GM23338 (cell line): ENCODE data around the gene CCDC152. TPM values are rescaled to one million over a fixed set of nuclear protein-coding genes. Genes with fewer than 3 reads are reported as not detected.

Experiments used
- ATAC-seq: fragments of 200-7000 bp; cut with Tn5 transposase; 3 replicates; pipeline ENCODE4 v1.9.1; 2020
- DNase-seq: peaks from one replicate; pipeline ENCODE4 v3.0.0-alpha.2; 2015; ENCODE audit warnings: low spot score
- H2AFZ ChIP-seq: fragments of 200-600 bp; sonication (generic); 2 replicates; pipeline ENCODE4 v1.8.0; 2016; ENCODE audit warnings: antibody characterized with exemption, mild to moderate bottlenecking, moderate library complexity
- H3F3A ChIP-seq: fragments of 200-600 bp; sonication (generic); replicated peaks from 2 replicates; pipeline ENCODE4 v1.8.0; 2017; ENCODE audit warnings: antibody characterized with exemption, mixed run types, low read depth
- H3K27ac ChIP-seq: fragments of 200-600 bp; sonication (generic); 2 replicates; pipeline ENCODE4 v1.6.1; 2016; ENCODE audit warnings: low read depth
- H3K27me3 ChIP-seq: fragments of 200-600 bp; sonication (generic); 2 replicates; pipeline ENCODE4 v1.8.0; 2016; ENCODE audit warnings: mild to moderate bottlenecking, mixed run types, moderate library complexity; ENCODE audit not compliant: insufficient read depth
- H3K36me3 ChIP-seq: fragments of 200-600 bp; sonication (generic); 2 replicates; pipeline ENCODE4 v1.8.0; 2016; ENCODE audit warnings: mild to moderate bottlenecking; ENCODE audit not compliant: insufficient read depth
- H3K4me1 ChIP-seq: fragments of 200-600 bp; sonication (generic); 2 replicates; pipeline ENCODE4 v1.8.0; 2016; ENCODE audit warnings: mild to moderate bottlenecking, moderate library complexity; ENCODE audit not compliant: insufficient read depth
- H3K4me2 ChIP-seq: fragments of 200-600 bp; sonication (generic); 2 replicates; pipeline ENCODE4 v1.7.1; 2017; ENCODE audit warnings: mixed run types
- H3K4me3 ChIP-seq: fragments of 200-600 bp; sonication (generic); 2 replicates; pipeline ENCODE4 v1.6.1; 2016; ENCODE audit warnings: mixed run types
- H3K79me2 ChIP-seq: fragments of 200-600 bp; sonication (generic); replicated peaks from 2 replicates; pipeline ENCODE4 v1.8.0; 2017; ENCODE audit warnings: mild to moderate bottlenecking; ENCODE audit not compliant: insufficient read depth
- H3K9me2 ChIP-seq: fragments of 200-600 bp; sonication (generic); 2 replicates; pipeline ENCODE4 v1.8.0; 2017; ENCODE audit not compliant: insufficient read depth
- H4K20me1 ChIP-seq: fragments of 200-600 bp; sonication (generic); replicated peaks from 2 replicates; pipeline ENCODE4 v1.8.0; 2017; ENCODE audit warnings: mild to moderate bottlenecking; ENCODE audit not compliant: insufficient read depth
- H3K27ac Mint-ChIP-seq: 2 replicates; pipeline ENCODE4 v1.8.0; 2020; ENCODE audit warnings: inconsistent platforms, mild to moderate bottlenecking, moderate library complexity, mixed read lengths
- H3K27me3 Mint-ChIP-seq: 3 replicates; pipeline ENCODE4 v1.8.0; 2022; ENCODE audit warnings: low read depth, mild to moderate bottlenecking, moderate library complexity, mixed read lengths, inconsistent platforms; ENCODE audit not compliant: insufficient read depth, poor library complexity
- H3K36me3 Mint-ChIP-seq: 3 replicates; pipeline ENCODE4 v1.8.0; 2021; ENCODE audit warnings: low read depth, mild to moderate bottlenecking, inconsistent platforms, moderate library complexity, mixed read lengths
- H3K4me1 Mint-ChIP-seq: 3 replicates; pipeline ENCODE4 v1.8.0; 2020; ENCODE audit warnings: mild to moderate bottlenecking, inconsistent platforms, mixed read lengths
- H3K4me3 Mint-ChIP-seq: 3 replicates; pipeline ENCODE4 v1.8.0; 2021; ENCODE audit warnings: moderate library complexity, mild to moderate bottlenecking, inconsistent platforms, mixed read lengths
- H3K9me3 Mint-ChIP-seq: 3 replicates; pipeline ENCODE4 v1.8.0; 2020; ENCODE audit warnings: moderate library complexity, mild to moderate bottlenecking, inconsistent platforms, mixed read lengths
- CREB1 ChIP-seq: fragments of 250-450 bp; sonication (Bioruptor Pico); IDR thresholded peaks from 2 replicates; pipeline ENCODE4 v1.5.0; 2020; ENCODE audit warnings: low read depth, mild to moderate bottlenecking, moderate library complexity
- ETS1 ChIP-seq: IDR thresholded peaks from 2 replicates; pipeline ENCODE4 v1.6.1; 2016; ENCODE audit warnings: antibody characterized with exemption
- EZH2 ChIP-seq: fragments of 200-600 bp; sonication (generic); IDR thresholded peaks from one replicate; pipeline ENCODE4 v1.8.0; 2017; ENCODE audit warnings: antibody characterized with exemption, mild to moderate bottlenecking, low read depth; ENCODE audit not compliant: unreplicated experiment
- EZH2phosphoT487 ChIP-seq: fragments of 200-600 bp; sonication (generic); IDR thresholded peaks from one replicate; pipeline ENCODE4 v1.8.1; 2018; ENCODE audit warnings: antibody characterized with exemption; ENCODE audit not compliant: unreplicated experiment
- JUNB ChIP-seq: IDR thresholded peaks from one replicate; pipeline ENCODE4 v1.6.1; 2016; ENCODE audit warnings: antibody characterized with exemption; ENCODE audit not compliant: unreplicated experiment
- NANOG ChIP-seq: IDR thresholded peaks from 2 replicates; pipeline ENCODE4 v1.6.1; 2016; ENCODE audit warnings: antibody characterized with exemption, borderline replicate concordance
- POLR2AphosphoS5 ChIP-seq: IDR thresholded peaks from 2 replicates; pipeline ENCODE4 v1.6.1; 2016; ENCODE audit warnings: antibody characterized with exemption, low read depth
- REST ChIP-seq: IDR thresholded peaks from one replicate; pipeline ENCODE4 v1.6.1; 2018; ENCODE audit warnings: antibody characterized with exemption; ENCODE audit not compliant: unreplicated experiment
- STAT1 ChIP-seq: IDR thresholded peaks from one replicate; pipeline ENCODE4 v1.6.1; 2016; ENCODE audit warnings: antibody characterized with exemption; ENCODE audit not compliant: unreplicated experiment
- ZNF331 ChIP-seq: fragments of 250-450 bp; sonication (Bioruptor Pico); IDR thresholded peaks from 2 replicates; pipeline ENCODE4 v1.5.0; 2020; ENCODE audit warnings: low read depth, mild to moderate bottlenecking, moderate library complexity
- polyA plus RNA-seq: library from polyadenylated mRNA; unstranded; fragments of >200 nt; fragmentation: Nextera tagmentation; extraction: Ambion mirVana; gene quantifications from 2 replicates; pipeline ENCODE4 v1.2.1, GENCODE V29; 2016
- total RNA-seq: library from RNA; depleted of rRNA; stranded (reverse); fragments of >200 nt; shearing (Covaris generic); gene quantifications from 2 replicates; pipeline ENCODE4 v1.2.3, GENCODE V29; 2014

Gene CCDC152
- total and polyA plus RNA-seq, 2 experiments from 2014 or later = 16.2 to 75.9 TPM

- no peak for TF ChIP-seq REST
- no peak for TF ChIP-seq CREB1 (CRISPR knock-in tag)
- no peak for TF ChIP-seq EZH2
- TF ChIP-seq STAT1 = no peak
- TF ChIP-seq POLR2AphosphoS5 = no peak
- TF ChIP-seq JUNB = no peak
- TF ChIP-seq EZH2phosphoT487 = no peak
- TF ChIP-seq NANOG = no peak
- TF ChIP-seq ZNF331 (CRISPR knock-in tag) = no peak
These were observed 74.3 kb downstream of the CCDC152 start (continued) for GRCh38 chr5:42830924-42831323.

- H3K4me3 Mint-ChIP-seq = no peak overlapping the region
- H3K27ac Mint-ChIP-seq = no peak overlapping the region
- no peaks in the 10 kb centered on the region; the same call in 2 of the 3 replicates for H3K36me3 Mint-ChIP-seq
- Histone ChIP-seq H3K4me2 (no peak overlapping the region), H3K4me3 (no peak overlapping the region), H3K27ac (no peak overlapping the region), H3K9me2 (0 out of 2 replicates have a peak, but pooled peaks cover 2% of the 10 kb centered on the region), H3K36me3 (no peaks in the 10 kb centered on the region), H3F3A (no peaks in the 10 kb centered on the region), H4K20me1 (no peaks in the 10 kb centered on the region), H3K4me1 (no peaks in the 10 kb centered on the region), H3K27me3 (no peaks in the 10 kb centered on the region), H2AFZ (no peak overlapping the region; the same call in 1 of the 2 replicates), H3K79me2 (no peaks in the 10 kb centered on the region)
- H3K9me3 Mint-ChIP-seq = 0 out of 3 replicates have a peak, but pooled peaks cover 3% of the 10 kb centered on the region
- ATAC-seq = no peak
- peaks cover 4% of the 10 kb centered on the region for H3K27me3 Mint-ChIP-seq
- no peaks in the 10 kb centered on the region for H3K4me1 Mint-ChIP-seq
- DNase-seq = no peak
- TF ChIP-seq ZNF331 (CRISPR knock-in tag) = no peak
- no peak for TF ChIP-seq EZH2
- no peak for TF ChIP-seq JUNB
- TF ChIP-seq EZH2phosphoT487 = no peak
- no peak for TF ChIP-seq STAT1
- TF ChIP-seq REST = no peak
- TF ChIP-seq ETS1 = no peak
- TF ChIP-seq CREB1 (CRISPR knock-in tag) = no peak
These were observed 75.4 kb downstream of the CCDC152 start for GRCh38 chr5:42832060-42832459.
